GM23338 (cell line): ENCODE results near the gene HECTD1. TPM values are rescaled to one million over a fixed set of nuclear protein-coding genes. Genes with fewer than 3 reads are reported as not detected.

Source experiments
- ATAC-seq: fragments of 200-7000 bp; cut with Tn5 transposase; 3 replicates; pipeline ENCODE4 v1.9.1; 2020
- DNase-seq: peaks from one replicate; pipeline ENCODE4 v3.0.0-alpha.2; 2015; ENCODE audit warnings: low spot score
- H2AFZ ChIP-seq: fragments of 200-600 bp; sonication (generic); 2 replicates; pipeline ENCODE4 v1.8.0; 2016; ENCODE audit warnings: antibody characterized with exemption, mild to moderate bottlenecking, moderate library complexity
- H3F3A ChIP-seq: fragments of 200-600 bp; sonication (generic); replicated peaks from 2 replicates; pipeline ENCODE4 v1.8.0; 2017; ENCODE audit warnings: antibody characterized with exemption, mixed run types, low read depth
- H3K27ac ChIP-seq: fragments of 200-600 bp; sonication (generic); 2 replicates; pipeline ENCODE4 v1.6.1; 2016; ENCODE audit warnings: low read depth
- H3K27me3 ChIP-seq: fragments of 200-600 bp; sonication (generic); 2 replicates; pipeline ENCODE4 v1.8.0; 2016; ENCODE audit warnings: mild to moderate bottlenecking, mixed run types, moderate library complexity; ENCODE audit not compliant: insufficient read depth
- H3K36me3 ChIP-seq: fragments of 200-600 bp; sonication (generic); 2 replicates; pipeline ENCODE4 v1.8.0; 2016; ENCODE audit warnings: mild to moderate bottlenecking; ENCODE audit not compliant: insufficient read depth
- H3K4me1 ChIP-seq: fragments of 200-600 bp; sonication (generic); 2 replicates; pipeline ENCODE4 v1.8.0; 2016; ENCODE audit warnings: mild to moderate bottlenecking, moderate library complexity; ENCODE audit not compliant: insufficient read depth
- H3K4me2 ChIP-seq: fragments of 200-600 bp; sonication (generic); 2 replicates; pipeline ENCODE4 v1.7.1; 2017; ENCODE audit warnings: mixed run types
- H3K4me3 ChIP-seq: fragments of 200-600 bp; sonication (generic); 2 replicates; pipeline ENCODE4 v1.6.1; 2016; ENCODE audit warnings: mixed run types
- H3K79me2 ChIP-seq: fragments of 200-600 bp; sonication (generic); replicated peaks from 2 replicates; pipeline ENCODE4 v1.8.0; 2017; ENCODE audit warnings: mild to moderate bottlenecking; ENCODE audit not compliant: insufficient read depth
- H3K9me2 ChIP-seq: fragments of 200-600 bp; sonication (generic); 2 replicates; pipeline ENCODE4 v1.8.0; 2017; ENCODE audit not compliant: insufficient read depth
- H4K20me1 ChIP-seq: fragments of 200-600 bp; sonication (generic); replicated peaks from 2 replicates; pipeline ENCODE4 v1.8.0; 2017; ENCODE audit warnings: mild to moderate bottlenecking; ENCODE audit not compliant: insufficient read depth
- H3K27ac Mint-ChIP-seq: 2 replicates; pipeline ENCODE4 v1.8.0; 2020; ENCODE audit warnings: inconsistent platforms, mild to moderate bottlenecking, moderate library complexity, mixed read lengths
- H3K27me3 Mint-ChIP-seq: 3 replicates; pipeline ENCODE4 v1.8.0; 2022; ENCODE audit warnings: low read depth, mild to moderate bottlenecking, moderate library complexity, mixed read lengths, inconsistent platforms; ENCODE audit not compliant: insufficient read depth, poor library complexity
- H3K36me3 Mint-ChIP-seq: 3 replicates; pipeline ENCODE4 v1.8.0; 2021; ENCODE audit warnings: low read depth, mild to moderate bottlenecking, inconsistent platforms, moderate library complexity, mixed read lengths
- H3K4me1 Mint-ChIP-seq: 3 replicates; pipeline ENCODE4 v1.8.0; 2020; ENCODE audit warnings: mild to moderate bottlenecking, inconsistent platforms, mixed read lengths
- H3K4me3 Mint-ChIP-seq: 3 replicates; pipeline ENCODE4 v1.8.0; 2021; ENCODE audit warnings: moderate library complexity, mild to moderate bottlenecking, inconsistent platforms, mixed read lengths
- H3K9me3 Mint-ChIP-seq: 3 replicates; pipeline ENCODE4 v1.8.0; 2020; ENCODE audit warnings: moderate library complexity, mild to moderate bottlenecking, inconsistent platforms, mixed read lengths
- CREB1 ChIP-seq: fragments of 250-450 bp; sonication (Bioruptor Pico); IDR thresholded peaks from 2 replicates; pipeline ENCODE4 v1.5.0; 2020; ENCODE audit warnings: low read depth, mild to moderate bottlenecking, moderate library complexity
- EZH2 ChIP-seq: fragments of 200-600 bp; sonication (generic); IDR thresholded peaks from one replicate; pipeline ENCODE4 v1.8.0; 2017; ENCODE audit warnings: antibody characterized with exemption, mild to moderate bottlenecking, low read depth; ENCODE audit not compliant: unreplicated experiment
- EZH2phosphoT487 ChIP-seq: fragments of 200-600 bp; sonication (generic); IDR thresholded peaks from one replicate; pipeline ENCODE4 v1.8.1; 2018; ENCODE audit warnings: antibody characterized with exemption; ENCODE audit not compliant: unreplicated experiment
- JUNB ChIP-seq: IDR thresholded peaks from one replicate; pipeline ENCODE4 v1.6.1; 2016; ENCODE audit warnings: antibody characterized with exemption; ENCODE audit not compliant: unreplicated experiment
- NANOG ChIP-seq: IDR thresholded peaks from 2 replicates; pipeline ENCODE4 v1.6.1; 2016; ENCODE audit warnings: antibody characterized with exemption, borderline replicate concordance
- POLR2AphosphoS5 ChIP-seq: IDR thresholded peaks from 2 replicates; pipeline ENCODE4 v1.6.1; 2016; ENCODE audit warnings: antibody characterized with exemption, low read depth
- STAT1 ChIP-seq: IDR thresholded peaks from one replicate; pipeline ENCODE4 v1.6.1; 2016; ENCODE audit warnings: antibody characterized with exemption; ENCODE audit not compliant: unreplicated experiment
- ZNF114 ChIP-seq: fragments of 250-450 bp; sonication (Bioruptor Pico); IDR thresholded peaks from 2 replicates; pipeline ENCODE4 v1.5.0; 2020; ENCODE audit warnings: mild to moderate bottlenecking, moderate library complexity
- polyA plus RNA-seq: library from polyadenylated mRNA; unstranded; fragments of >200 nt; fragmentation: Nextera tagmentation; extraction: Ambion mirVana; gene quantifications from 2 replicates; pipeline ENCODE4 v1.2.1, GENCODE V29; 2016
- total RNA-seq: library from RNA; depleted of rRNA; stranded (reverse); fragments of >200 nt; shearing (Covaris generic); gene quantifications from 2 replicates; pipeline ENCODE4 v1.2.3, GENCODE V29; 2014
- TF ChIP-seq, protein P1 (sequence below), 2 experiments: fragments of 200-600 bp in 1 of 2; sonication (generic) in 1 of 2; conservative IDR thresholded peaks; 2 replicates each; pipeline versions ENCODE4 v1.5.1 to v1.6.1; 2016 to 2017; ENCODE audit warnings: antibody characterized with exemption in 2 of 2, low read depth in 2 of 2, mild to moderate bottlenecking in 2 of 2, moderate library complexity in 1 of 2
- TF ChIP-seq, protein P2 (sequence below): fragments of 250-450 bp; sonication (Bioruptor Pico); IDR thresholded peaks from 2 replicates; pipeline ENCODE4 v1.5.0; 2020; ENCODE audit warnings: mild to moderate bottlenecking, moderate library complexity
- TF ChIP-seq, protein P3 (sequence below): IDR thresholded peaks from 2 replicates; pipeline ENCODE4 v1.6.1; 2016; ENCODE audit warnings: antibody characterized with exemption

Gene HECTD1
- total and polyA plus RNA-seq, 2 experiments from 2014 or later, result 42.1 to 132 TPM

DNA sequence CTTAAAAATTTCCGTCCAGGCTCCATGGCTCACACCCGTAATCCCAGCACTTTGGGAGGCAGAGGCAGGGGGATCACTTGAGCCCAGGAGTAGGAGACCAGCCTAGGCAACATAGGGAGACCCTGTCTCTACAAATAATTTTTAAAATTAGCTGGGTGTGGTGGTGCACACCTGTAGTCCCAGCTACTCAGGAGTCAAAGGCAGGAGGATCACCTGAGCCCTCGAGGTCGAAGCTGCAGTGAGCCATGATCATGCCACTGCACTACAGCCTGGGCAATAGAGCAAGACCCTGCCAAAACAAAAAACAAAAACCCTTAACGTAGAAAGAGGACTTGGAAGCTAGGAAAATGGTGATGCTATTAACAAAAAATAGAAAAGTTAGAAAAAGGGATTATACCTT lies 2.0 kb upstream of the HECTD1 start:
- H2AFZ ChIP-seq, result no peak overlapping the region
- no peaks in the 10 kb centered on the region for H3K27me3 ChIP-seq

More for the DNA sequence above, 2.0 kb upstream of the HECTD1 start:
- Histone ChIP-seq H3F3A (peaks cover 13% of the 10 kb centered on the region), H3K4me1 (peaks cover 8% of the 10 kb centered on the region), H4K20me1 (no peaks in the 10 kb centered on the region; the same call in 1 of the 2 replicates), H3K36me3 (no peaks in the 10 kb centered on the region), H3K9me2 (no peaks in the 10 kb centered on the region), H3K27ac (no peak overlapping the region), H3K4me3 (no peak overlapping the region), H3K4me2 (no peak overlapping the region), H3K79me2 (peaks cover 20% of the 10 kb centered on the region)
- Mint-ChIP-seq H3K36me3 (peaks cover 7% of the 10 kb centered on the region; the same call in 2 of the 3 replicates), H3K9me3 (no peaks in the 10 kb centered on the region), H3K27ac (no peak overlapping the region), H3K4me3 (no peak overlapping the region), H3K27me3 (peaks cover 11% of the 10 kb centered on the region), H3K4me1 (peaks cover 22% of the 10 kb centered on the region)
- ATAC-seq (no peak), DNase-seq (no peak)
- TF ChIP-seq EZH2phosphoT487 (no peak), NANOG (no peak), ZNF114 (CRISPR knock-in tag) (no peak), POLR2AphosphoS5 (no peak), STAT1 (no peak), EZH2 (no peak), CREB1 (CRISPR knock-in tag) (no peak), JUNB (no peak)
- TF ChIP-seq, protein P1, sequence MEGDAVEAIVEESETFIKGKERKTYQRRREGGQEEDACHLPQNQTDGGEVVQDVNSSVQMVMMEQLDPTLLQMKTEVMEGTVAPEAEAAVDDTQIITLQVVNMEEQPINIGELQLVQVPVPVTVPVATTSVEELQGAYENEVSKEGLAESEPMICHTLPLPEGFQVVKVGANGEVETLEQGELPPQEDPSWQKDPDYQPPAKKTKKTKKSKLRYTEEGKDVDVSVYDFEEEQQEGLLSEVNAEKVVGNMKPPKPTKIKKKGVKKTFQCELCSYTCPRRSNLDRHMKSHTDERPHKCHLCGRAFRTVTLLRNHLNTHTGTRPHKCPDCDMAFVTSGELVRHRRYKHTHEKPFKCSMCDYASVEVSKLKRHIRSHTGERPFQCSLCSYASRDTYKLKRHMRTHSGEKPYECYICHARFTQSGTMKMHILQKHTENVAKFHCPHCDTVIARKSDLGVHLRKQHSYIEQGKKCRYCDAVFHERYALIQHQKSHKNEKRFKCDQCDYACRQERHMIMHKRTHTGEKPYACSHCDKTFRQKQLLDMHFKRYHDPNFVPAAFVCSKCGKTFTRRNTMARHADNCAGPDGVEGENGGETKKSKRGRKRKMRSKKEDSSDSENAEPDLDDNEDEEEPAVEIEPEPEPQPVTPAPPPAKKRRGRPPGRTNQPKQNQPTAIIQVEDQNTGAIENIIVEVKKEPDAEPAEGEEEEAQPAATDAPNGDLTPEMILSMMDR (conservative IDR thresholded peaks at IDR 0.05; ENCODE audit: low read depth in 2 of 2), result no peak
- TF ChIP-seq, protein P2, sequence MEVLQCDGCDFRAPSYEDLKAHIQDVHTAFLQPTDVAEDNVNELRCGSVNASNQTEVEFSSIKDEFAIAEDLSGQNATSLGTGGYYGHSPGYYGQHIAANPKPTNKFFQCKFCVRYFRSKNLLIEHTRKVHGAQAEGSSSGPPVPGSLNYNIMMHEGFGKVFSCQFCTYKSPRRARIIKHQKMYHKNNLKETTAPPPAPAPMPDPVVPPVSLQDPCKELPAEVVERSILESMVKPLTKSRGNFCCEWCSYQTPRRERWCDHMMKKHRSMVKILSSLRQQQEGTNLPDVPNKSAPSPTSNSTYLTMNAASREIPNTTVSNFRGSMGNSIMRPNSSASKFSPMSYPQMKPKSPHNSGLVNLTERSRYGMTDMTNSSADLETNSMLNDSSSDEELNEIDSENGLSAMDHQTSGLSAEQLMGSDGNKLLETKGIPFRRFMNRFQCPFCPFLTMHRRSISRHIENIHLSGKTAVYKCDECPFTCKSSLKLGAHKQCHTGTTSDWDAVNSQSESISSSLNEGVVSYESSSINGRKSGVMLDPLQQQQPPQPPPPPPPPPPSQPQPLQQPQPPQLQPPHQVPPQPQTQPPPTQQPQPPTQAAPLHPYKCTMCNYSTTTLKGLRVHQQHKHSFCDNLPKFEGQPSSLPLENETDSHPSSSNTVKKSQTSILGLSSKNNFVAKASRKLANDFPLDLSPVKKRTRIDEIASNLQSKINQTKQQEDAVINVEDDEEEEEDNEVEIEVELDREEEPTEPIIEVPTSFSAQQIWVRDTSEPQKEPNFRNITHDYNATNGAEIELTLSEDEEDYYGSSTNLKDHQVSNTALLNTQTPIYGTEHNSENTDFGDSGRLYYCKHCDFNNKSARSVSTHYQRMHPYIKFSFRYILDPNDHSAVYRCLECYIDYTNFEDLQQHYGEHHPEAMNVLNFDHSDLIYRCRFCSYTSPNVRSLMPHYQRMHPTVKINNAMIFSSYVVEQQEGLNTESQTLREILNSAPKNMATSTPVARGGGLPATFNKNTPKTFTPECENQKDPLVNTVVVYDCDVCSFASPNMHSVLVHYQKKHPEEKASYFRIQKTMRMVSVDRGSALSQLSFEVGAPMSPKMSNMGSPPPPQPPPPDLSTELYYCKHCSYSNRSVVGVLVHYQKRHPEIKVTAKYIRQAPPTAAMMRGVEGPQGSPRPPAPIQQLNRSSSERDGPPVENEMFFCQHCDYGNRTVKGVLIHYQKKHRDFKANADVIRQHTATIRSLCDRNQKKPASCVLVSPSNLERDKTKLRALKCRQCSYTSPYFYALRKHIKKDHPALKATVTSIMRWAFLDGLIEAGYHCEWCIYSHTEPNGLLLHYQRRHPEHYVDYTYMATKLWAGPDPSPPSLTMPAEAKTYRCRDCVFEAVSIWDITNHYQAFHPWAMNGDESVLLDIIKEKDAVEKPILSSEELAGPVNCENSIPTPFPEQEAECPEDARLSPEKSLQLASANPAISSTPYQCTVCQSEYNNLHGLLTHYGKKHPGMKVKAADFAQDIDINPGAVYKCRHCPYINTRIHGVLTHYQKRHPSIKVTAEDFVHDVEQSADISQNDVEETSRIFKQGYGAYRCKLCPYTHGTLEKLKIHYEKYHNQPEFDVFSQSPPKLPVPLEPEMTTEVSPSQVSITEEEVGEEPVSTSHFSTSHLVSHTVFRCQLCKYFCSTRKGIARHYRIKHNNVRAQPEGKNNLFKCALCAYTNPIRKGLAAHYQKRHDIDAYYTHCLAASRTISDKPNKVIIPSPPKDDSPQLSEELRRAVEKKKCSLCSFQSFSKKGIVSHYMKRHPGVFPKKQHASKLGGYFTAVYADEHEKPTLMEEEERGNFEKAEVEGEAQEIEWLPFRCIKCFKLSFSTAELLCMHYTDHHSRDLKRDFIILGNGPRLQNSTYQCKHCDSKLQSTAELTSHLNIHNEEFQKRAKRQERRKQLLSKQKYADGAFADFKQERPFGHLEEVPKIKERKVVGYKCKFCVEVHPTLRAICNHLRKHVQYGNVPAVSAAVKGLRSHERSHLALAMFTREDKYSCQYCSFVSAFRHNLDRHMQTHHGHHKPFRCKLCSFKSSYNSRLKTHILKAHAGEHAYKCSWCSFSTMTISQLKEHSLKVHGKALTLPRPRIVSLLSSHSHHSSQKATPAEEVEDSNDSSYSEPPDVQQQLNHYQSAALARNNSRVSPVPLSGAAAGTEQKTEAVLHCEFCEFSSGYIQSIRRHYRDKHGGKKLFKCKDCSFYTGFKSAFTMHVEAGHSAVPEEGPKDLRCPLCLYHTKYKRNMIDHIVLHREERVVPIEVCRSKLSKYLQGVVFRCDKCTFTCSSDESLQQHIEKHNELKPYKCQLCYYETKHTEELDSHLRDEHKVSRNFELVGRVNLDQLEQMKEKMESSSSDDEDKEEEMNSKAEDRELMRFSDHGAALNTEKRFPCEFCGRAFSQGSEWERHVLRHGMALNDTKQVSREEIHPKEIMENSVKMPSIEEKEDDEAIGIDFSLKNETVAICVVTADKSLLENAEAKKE (CRISPR knock-in tag), result no peak
- TF ChIP-seq, protein P3, sequence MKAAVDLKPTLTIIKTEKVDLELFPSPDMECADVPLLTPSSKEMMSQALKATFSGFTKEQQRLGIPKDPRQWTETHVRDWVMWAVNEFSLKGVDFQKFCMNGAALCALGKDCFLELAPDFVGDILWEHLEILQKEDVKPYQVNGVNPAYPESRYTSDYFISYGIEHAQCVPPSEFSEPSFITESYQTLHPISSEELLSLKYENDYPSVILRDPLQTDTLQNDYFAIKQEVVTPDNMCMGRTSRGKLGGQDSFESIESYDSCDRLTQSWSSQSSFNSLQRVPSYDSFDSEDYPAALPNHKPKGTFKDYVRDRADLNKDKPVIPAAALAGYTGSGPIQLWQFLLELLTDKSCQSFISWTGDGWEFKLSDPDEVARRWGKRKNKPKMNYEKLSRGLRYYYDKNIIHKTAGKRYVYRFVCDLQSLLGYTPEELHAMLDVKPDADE, result no peak
